HG03196 (cell line): ENCODE results near the gene MEIS1.

Experiments used
- ATAC-seq: cut with Tn5 transposase; IDR thresholded peaks from one replicate; pipeline ENCODE4 v1.9.1; 2021; ENCODE audit not compliant: unreplicated experiment

MEIS1 gene

GRCh38 chr2:66498289-66498975 lies 63.5 kb downstream of the MEIS1 start:
- ATAC-seq, result no peak

GRCh38 chr2:66501267-66501666 lies 66.3 kb downstream of the MEIS1 start:
- ATAC-seq, result no peak

GRCh38 chr2:66506265-66506664 lies 71.3 kb downstream of the MEIS1 start:
- no peak for ATAC-seq

- no peak for ATAC-seq
Observed at GRCh38 chr2:66507673-66508201, 72.8 kb downstream of the MEIS1 start.

GRCh38 chr2:66508484-66509071 lies 73.7 kb downstream of the MEIS1 start:
- ATAC-seq, result no peak

- ATAC-seq, result no peak
Observed at GRCh38 chr2:66509326-66509811, 74.4 kb downstream of the MEIS1 start.

- ATAC-seq, result no peak
Observed at GRCh38 chr2:66512626-66513025, 77.7 kb downstream of the MEIS1 start.

GRCh38 chr2:66515743-66516142 lies 80.8 kb downstream of the MEIS1 start:
- ATAC-seq, result no peak

- no peak for ATAC-seq
Observed at GRCh38 chr2:66516499-66516898, 81.6 kb downstream of the MEIS1 start.

- no peak for ATAC-seq
Observed at GRCh38 chr2:66517772-66518171, 82.8 kb downstream of the MEIS1 start.

- ATAC-seq, result no peak
Observed at GRCh38 chr2:66519264-66519843, 84.4 kb downstream of the MEIS1 start.

GRCh38 chr2:66521291-66521922 lies 86.5 kb downstream of the MEIS1 start:
- ATAC-seq, result no peak

- no peak for ATAC-seq
Observed at GRCh38 chr2:66522611-66523376, 87.9 kb downstream of the MEIS1 start.

GRCh38 chr2:66523377-66523969 lies 88.5 kb downstream of the MEIS1 start:
- no peak for ATAC-seq

GRCh38 chr2:66523990-66524389 lies 89.1 kb downstream of the MEIS1 start:
- no peak for ATAC-seq

- ATAC-seq, result no peak
Observed at GRCh38 chr2:66525606-66526005, 90.7 kb downstream of the MEIS1 start.

- ATAC-seq, result no peak
Observed at GRCh38 chr2:66526180-66526579, 91.3 kb downstream of the MEIS1 start.

GRCh38 chr2:66528974-66529724 lies 94.2 kb downstream of the MEIS1 start:
- no peak for ATAC-seq

- no peak for ATAC-seq
Observed at GRCh38 chr2:66530651-66531050, 95.7 kb downstream of the MEIS1 start.

- no peak for ATAC-seq
Observed at GRCh38 chr2:66531155-66531554, 96.2 kb downstream of the MEIS1 start.
